ENCODE data around the gene DMGDH.

Gene DMGDH

DNA sequence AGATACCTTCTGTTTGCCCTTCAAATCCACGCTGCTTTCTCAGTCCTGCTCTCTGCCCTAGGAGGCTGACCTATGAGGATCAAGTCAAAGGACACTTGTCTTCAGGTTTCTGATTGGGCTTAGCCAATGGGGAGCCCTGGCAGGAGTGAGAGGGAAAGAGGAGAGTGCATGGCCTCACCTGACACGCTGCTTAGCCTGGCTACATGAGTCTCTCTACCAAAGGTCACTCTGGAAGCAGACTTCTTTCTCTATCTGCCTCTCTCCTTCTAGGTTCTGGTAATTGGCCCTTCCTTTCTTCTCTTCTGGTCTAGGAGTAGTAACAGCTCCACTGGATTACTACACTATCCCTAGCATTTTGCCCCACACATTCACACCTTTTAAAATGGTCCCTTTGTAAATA is 97.5 kb downstream of the DMGDH start:
- no peak for DNase-seq

DNA sequence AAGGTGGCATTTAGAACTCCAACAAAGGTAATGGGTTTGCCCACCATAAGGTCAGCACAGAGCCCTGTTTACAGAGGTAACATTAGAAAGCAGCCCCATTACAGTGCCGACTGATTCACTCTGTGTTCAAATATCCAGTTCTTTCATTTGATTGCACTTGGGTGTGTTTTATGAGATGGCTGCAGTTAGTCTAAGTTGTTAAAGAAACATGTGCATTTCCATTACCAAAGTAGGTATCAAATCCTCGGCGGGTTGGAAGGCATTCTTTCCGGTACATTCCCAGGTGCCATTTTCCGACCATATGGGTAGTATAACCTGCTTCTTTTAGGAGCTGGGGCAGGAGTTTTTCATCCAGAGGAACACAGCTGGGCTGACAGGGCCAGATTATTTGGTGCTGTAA is 100.7 kb downstream of the DMGDH start:
- no peak for DNase-seq

DNA sequence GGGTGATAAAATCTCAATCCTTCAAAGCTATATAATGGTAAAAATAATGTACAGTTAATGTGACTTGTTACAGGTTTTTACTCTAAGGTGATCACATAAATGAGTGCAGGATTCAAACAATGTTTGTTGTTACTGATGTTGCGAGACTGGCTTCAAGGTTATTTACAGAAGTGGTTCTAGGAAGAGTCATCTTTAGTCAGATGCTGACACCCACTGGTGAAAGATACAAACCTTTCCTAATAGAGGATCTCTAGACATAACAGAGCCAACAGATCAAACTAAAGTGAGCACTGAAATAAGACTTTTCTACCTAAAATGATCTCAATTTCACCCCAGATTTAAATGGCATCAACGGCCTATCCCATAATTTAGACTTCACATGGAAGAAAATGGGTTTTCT is 104.6 kb downstream of the DMGDH start:
- DNase-seq = peak; percentile 59

DNA sequence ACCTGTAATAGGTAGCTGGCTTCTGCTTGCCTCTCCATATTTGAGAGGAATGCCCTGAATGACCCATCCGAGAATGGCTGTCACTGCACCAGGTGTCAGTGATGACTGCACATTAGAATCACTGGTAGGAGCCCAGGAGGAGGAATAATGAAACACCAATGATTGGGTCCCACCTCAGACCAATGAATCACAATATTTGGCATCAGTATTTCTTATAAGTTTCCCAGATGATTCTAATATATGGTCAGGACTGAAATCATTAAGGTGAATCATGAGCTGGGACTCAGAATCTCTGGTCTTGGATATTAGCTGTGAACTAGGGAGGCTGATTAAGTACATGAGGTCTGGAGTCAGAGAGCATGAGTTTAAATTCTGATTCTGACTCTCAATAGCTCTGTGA is 107.7 kb downstream of the DMGDH start:
- DNase-seq = no peak

DNA sequence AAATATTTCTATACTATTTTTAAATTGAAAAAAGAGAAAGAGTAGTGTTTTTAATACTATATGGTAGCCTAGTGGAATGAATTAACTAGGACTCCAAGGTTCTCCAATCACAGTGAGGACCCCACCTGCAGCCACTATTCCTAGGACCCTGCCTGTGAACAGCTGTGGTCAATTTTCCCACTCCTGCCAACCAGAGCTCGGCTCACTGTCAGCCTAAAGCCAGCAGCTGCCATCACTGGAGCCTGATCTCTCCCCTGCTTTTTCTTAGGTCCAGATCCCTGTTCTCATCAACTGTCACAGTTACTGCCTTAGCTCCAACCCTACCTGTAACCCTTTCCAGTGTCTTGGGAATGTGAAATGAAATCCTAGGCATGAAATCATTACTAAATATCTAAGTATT is 109.7 kb downstream of the DMGDH start:
- no peak for DNase-seq

DNA sequence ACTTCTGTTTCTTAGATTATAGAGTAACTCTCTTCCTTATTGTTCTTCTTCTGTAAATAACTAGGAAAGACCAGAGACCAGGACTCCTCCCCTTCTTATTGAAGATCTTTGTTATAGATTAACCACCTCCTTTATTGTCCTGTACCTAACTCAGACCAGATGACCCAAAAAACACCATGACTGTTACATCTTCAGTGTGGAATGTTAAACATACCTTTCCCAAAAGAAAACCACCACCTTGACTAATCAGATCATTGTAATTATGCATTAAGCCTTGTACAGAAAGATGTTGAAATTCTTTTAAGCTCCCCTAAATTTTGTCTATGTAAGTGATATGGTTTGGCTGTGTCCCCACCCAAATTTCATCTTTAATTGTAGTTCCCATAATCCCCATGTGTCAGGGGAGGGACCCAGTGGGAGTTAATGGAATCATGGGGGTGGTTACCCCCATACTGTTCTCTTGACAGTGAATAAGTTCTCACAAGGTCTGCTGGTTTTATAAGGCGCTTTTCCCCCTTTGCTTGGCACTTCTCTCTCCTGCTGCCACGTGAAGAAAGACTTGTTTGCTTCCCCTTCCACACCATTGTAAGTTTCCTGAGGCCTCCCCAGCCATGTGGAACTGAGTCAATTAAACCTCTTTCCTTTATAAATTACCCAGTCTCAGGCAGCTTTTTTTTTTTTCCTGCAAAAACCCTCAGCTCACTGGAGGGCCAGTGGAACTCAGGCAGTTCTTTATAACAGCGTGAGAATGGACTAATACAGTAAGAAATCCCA is 110.6 kb downstream of the DMGDH start:
- no peak for DNase-seq

DNA sequence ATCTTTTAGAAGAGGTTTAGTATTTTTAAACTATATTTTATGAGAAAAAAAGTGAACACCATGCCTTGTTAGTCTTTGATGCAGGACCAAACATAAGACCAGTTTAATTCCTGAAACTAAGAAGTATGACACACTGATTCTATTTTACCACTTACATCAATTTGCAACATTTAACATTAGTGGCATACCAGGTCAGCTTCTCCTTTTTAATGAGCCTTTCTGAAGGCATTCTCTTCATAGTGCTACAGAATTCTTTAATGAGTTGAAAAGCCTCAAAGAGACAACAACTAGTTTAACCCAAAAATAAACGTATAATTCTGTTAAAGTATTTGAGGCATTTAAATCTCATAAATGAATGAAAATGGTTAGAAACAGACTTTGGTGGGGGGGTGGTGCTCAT is 112.6 kb downstream of the DMGDH start:
- no peak for DNase-seq

DNA sequence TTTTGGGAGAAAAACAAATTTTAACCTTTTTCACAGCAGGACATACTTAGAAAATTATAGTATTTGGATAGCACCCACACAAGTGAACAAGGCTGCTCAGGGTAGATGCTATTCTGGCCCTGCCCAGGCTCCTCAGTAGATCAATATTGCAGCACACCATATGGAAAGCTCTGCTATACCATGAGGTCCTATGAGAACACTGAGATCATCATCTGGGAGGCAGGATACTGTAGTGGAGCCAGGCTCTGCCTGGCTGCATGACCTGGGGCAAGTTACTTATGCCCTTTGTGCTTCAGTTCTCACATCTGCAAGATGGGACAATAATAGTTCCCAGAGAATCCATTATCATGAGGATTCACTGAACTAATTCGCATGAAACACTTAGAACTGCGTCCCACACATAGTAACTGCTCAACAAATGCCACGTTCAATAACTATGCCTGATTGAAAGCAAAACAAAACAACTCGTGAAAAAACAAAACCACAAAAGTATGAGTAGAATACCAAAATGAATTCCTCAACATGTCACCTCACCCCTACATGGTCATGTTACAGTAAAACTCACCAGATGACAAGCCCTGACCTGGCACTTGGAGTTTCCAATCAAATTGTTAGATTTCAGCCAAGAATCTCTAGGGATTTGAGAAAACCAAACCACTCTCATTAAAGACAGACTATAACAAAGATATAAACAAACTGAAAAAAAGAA is 116.2 kb downstream of the DMGDH start:
- peak; percentile 46 for DNase-seq

All from EL (cell line).